ENCODE data around the gene RASSF1. TPM values are rescaled to one million over a fixed set of nuclear protein-coding genes. Genes with fewer than 3 reads are reported as not detected.
A peak's percentile ranks its signal among the peaks of the same experiment; 100 is the strongest.

RASSF1 gene
- total RNA-seq, 2 donors from 2014 or later, result 26.7 to 30.0 TPM

DNA sequence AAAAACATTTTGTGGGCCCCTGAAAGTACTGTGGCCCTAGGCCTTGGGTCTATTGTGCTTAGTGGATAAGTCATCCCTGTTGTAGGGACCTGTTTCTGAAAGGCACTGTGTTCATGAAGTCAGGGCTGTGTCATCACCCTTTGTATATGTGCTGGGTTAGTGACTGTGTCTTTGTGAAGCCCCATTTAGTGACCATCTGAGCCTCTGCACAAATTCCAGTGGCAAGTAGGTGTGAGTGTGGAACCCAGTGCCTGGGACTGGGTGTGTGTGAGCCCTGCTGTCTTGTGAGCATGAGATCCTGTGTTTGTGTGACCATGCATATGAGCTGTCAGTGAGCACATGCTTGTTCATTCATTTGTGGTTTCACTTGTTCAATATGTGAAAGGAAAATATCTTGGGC lies 36.0 kb downstream of the RASSF1 start:
- no peak for DNase-seq
- TF ChIP-seq, protein P1, sequence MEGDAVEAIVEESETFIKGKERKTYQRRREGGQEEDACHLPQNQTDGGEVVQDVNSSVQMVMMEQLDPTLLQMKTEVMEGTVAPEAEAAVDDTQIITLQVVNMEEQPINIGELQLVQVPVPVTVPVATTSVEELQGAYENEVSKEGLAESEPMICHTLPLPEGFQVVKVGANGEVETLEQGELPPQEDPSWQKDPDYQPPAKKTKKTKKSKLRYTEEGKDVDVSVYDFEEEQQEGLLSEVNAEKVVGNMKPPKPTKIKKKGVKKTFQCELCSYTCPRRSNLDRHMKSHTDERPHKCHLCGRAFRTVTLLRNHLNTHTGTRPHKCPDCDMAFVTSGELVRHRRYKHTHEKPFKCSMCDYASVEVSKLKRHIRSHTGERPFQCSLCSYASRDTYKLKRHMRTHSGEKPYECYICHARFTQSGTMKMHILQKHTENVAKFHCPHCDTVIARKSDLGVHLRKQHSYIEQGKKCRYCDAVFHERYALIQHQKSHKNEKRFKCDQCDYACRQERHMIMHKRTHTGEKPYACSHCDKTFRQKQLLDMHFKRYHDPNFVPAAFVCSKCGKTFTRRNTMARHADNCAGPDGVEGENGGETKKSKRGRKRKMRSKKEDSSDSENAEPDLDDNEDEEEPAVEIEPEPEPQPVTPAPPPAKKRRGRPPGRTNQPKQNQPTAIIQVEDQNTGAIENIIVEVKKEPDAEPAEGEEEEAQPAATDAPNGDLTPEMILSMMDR (IDR thresholded peaks at IDR 0.05), result no peak
- no peak for TF ChIP-seq POLR2A (IDR thresholded peaks at IDR 0.05)
- Histone ChIP-seq H3K9me3 (no peaks in the 10 kb centered on the region), H3K27ac (no peak overlapping the region), H3K27me3 (no peaks in the 10 kb centered on the region), H3K4me1 (peaks cover 44% of the 10 kb centered on the region), H3K4me3 (no peak overlapping the region), H3K36me3 (replicated peaks in 1 of 2; ENCODE audit: insufficient read depth in 1 of 2, low read depth in 2 of 2) (no peaks in the 10 kb centered on the region)
- no peak for ATAC-seq
- intact Hi-C loops (cut with DNase I), result no loop called here

DNA sequence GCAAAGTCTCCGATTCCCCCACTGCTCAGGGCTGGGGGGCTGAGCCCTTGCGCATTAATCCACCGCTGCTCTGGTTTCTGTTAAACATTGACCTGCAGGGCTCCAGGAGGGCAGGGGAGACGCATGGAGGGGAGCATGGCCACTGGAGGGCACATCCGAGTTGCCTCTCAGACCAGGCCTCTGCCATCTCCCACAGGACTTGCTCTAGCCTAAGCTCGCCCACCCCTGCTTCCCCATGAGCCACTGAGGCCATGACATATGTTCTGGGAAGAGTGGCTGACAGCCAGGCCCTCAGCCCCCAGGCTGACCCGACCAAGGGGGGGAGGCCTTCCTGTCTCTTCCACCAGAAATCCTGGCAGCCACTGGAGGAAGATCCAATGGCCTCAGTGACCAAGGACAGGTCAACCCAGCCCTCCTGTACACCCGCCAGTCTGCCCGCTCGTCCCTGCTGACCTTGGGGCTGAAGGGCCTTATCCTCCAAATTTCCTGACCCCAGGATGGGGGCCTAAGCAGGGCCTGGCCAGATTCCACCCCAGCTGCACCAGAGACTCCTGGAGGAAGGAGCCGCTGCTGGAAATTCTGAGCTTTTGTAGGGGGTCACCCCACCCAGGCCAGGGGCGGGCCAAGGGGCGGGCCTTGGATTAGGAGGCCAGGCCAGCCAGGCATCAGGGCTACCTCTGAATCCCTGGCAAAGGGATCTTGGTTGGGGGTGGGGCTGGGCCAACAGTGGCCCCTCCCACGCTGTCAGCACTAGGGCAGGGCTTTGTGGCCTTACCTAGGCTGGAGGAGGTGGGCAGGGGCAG lies 37.4 kb downstream of the RASSF1 start, which contains the start of gene HYAL1:
Gene HYAL1 (minus strand): TSS at position 562 of the 803 bp plus-strand sequence. CDS start 618 bp downstream, outside the sequence.
- H3K4me3 ChIP-seq, result no peak within 1 kb of the TSS

DNA sequence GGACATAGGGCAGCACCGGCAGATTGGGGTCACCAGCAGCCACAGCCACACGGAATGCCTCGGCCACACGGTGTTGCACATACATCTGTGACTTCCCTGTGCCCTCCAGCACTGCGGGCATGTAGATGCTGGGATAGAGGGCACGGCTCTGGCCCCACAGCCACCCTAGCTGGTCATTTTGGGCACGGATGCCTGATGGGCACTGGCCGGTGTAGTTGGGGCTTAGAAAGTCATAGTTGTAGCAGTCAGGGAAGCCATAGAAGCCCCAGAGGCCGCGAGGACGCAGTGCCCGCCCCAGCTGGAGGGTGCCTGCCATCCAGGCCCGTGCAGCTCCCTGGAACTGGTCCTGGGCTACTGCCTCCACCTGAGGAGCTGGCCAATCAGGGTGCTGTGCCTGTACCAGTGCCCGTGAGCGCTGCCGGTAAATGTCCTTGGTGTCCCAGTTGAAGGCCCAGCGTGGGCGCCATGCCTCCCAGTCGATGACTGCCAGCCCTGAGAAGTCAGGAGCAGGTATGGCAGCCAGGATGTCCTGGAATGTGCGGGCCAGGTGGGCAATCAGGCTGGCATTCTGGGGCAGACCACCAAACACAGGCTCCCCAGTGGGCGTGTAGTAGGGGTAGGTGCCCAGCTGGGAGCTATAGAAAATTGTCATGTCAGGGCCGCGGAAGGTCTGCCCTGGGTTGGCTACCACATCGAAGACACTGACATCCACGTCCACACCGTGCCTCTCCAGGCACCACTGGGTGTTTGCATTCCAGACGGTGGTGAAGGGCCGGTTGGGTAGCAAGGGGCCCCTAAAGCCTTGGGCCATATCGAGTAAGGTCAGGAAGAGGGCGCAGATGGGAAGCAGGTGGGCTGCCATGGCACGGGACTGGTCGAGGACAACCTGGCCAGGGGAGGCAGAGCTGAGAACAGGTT lies 38.3 kb downstream of the RASSF1 start:
- Histone ChIP-seq H3K9me3 (no peaks in the 10 kb centered on the region), H3K27me3 (no peaks in the 10 kb centered on the region), H3K4me3 (no peak overlapping the region), H3K4me1 (peaks cover 55% of the 10 kb centered on the region), H3K27ac (peak overlapping the region; percentile 55 to 88 (median 86)), H3K36me3 (replicated peaks in 1 of 2; ENCODE audit: insufficient read depth in 1 of 2, low read depth in 2 of 2) (no peaks in the 10 kb centered on the region)
- DNase-seq (no peak), ATAC-seq (no peak)
- intact Hi-C loops (cut with DNase I), result no loop called here
- TF ChIP-seq POLR2A (IDR thresholded peaks at IDR 0.05), result no peak
- TF ChIP-seq, protein P1 (IDR thresholded peaks at IDR 0.05), result no peak
- WGBS, 2 donors, result 81 to 85% methylated on average over 4 to 32 of the region's 32 CpGs

More for the DNA sequence above, 37.4 kb downstream of the RASSF1 start, which contains the start of gene HYAL1:
- 57 to 100% methylated on average over 1 to 14 of the region's 14 CpGs for WGBS, 2 donors
- DNase-seq, result peak; percentile 68 to 79 (median 76)
- Histone ChIP-seq H3K9me3 (no peaks in the 10 kb centered on the region), H3K27ac (peak within 1 kb of the TSS; percentile 55 to 88 (median 86)), H3K27me3 (no peaks in the 10 kb centered on the region), H3K36me3 (replicated peaks in 1 of 2; ENCODE audit: insufficient read depth in 1 of 2, low read depth in 2 of 2) (no peaks in the 10 kb centered on the region), H3K4me1 (peaks cover 46% of the 10 kb centered on the region)
- peak; percentile 16 for ATAC-seq
- intact Hi-C loops (cut with DNase I), result no loop called here
- TF ChIP-seq, protein P1 (IDR thresholded peaks at IDR 0.05), result peak in 4 of 7 experiments; percentile 21 to 34 (median 27)
- peak; percentile 23 to 77 (median 66) for TF ChIP-seq POLR2A (IDR thresholded peaks at IDR 0.05)

DNA sequence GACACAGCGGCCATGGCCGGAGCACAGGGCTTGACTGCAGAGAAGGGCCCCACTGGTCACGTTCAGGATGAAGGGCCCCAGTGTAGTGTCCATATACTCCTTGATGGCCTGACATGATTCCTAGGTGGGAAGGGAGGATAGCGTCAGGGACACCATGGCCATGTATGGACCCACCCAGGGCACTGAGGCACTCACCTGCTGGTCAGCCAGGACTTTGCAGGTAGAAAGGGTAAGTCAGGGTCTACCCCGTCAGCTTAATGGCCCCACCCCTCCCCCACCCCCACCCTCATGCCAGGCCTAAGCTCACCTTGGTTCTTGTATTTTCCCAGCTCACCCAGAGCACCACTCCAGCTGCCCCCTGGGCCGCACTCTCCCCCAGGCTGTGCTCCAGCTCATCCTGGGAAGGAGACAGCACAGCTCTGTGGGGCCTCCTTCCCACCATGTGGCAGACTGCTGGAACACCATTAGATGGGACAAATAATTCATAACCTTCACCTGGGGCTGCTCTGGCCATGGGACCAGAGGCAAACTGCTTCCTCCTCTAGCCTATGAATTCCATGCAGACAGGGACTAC lies 39.9 kb downstream of the RASSF1 start:
- Histone ChIP-seq H3K9me3 (no peaks in the 10 kb centered on the region), H3K36me3 (replicated peaks in 1 of 2; ENCODE audit: insufficient read depth in 1 of 2, low read depth in 2 of 2) (no peaks in the 10 kb centered on the region), H3K27ac (peak overlapping the region; percentile 65 to 91 (median 85)), H3K27me3 (no peaks in the 10 kb centered on the region), H3K4me3 (no peak overlapping the region), H3K4me1 (peaks cover 58% of the 10 kb centered on the region)
- ATAC-seq (no peak), DNase-seq (no peak)
- 95 to 96% methylated on average over 4 to 6 of the region's 6 CpGs for WGBS, 2 donors
- intact Hi-C loops (cut with DNase I), result no loop called here
- no peak for TF ChIP-seq POLR2A (IDR thresholded peaks at IDR 0.05)
- TF ChIP-seq, protein P1 (IDR thresholded peaks at IDR 0.05), result no peak

Data from body of pancreas (tissue), 4 donors.